NB4 (cell line): Measurements from ENCODE around the gene NR2E3.

Source experiments
- MYC ChIP-seq: IDR thresholded peaks from 2 replicates; pipeline ENCODE4 v1.6.1; 2011; ENCODE audit warnings: low read depth, low read length
- TF ChIP-seq, protein P1 (sequence below): IDR thresholded peaks from one replicate; pipeline ENCODE4 v1.5.1; 2012; ENCODE audit warnings: low read depth, low read length

DNA sequence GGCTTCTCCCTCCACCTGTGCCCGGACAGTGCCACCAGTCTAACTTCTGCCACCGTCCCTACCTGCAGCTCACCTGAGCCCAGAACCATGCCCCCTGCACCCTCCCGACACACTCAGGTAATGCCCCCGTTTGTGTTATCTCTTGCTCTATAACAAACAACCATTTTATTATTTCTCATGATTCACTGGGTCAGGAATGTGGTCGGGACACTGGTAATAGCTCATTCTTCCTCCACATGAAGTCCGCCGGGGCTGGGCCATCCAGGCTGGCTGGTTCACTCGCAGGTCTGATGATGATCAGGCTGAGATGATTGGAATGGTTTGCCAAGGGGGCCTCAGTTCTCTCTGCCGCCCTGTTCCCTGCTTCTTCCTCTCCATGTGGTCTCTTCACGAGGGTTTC is 20.3 kb upstream of the NR2E3 start:
- no peak for TF ChIP-seq MYC
- TF ChIP-seq, protein P1, sequence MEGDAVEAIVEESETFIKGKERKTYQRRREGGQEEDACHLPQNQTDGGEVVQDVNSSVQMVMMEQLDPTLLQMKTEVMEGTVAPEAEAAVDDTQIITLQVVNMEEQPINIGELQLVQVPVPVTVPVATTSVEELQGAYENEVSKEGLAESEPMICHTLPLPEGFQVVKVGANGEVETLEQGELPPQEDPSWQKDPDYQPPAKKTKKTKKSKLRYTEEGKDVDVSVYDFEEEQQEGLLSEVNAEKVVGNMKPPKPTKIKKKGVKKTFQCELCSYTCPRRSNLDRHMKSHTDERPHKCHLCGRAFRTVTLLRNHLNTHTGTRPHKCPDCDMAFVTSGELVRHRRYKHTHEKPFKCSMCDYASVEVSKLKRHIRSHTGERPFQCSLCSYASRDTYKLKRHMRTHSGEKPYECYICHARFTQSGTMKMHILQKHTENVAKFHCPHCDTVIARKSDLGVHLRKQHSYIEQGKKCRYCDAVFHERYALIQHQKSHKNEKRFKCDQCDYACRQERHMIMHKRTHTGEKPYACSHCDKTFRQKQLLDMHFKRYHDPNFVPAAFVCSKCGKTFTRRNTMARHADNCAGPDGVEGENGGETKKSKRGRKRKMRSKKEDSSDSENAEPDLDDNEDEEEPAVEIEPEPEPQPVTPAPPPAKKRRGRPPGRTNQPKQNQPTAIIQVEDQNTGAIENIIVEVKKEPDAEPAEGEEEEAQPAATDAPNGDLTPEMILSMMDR, result no peak
